KOPT-K1 (cell line): Measurements from ENCODE around the gene SLC9A2.

Experiments used
- H3K27ac ChIP-seq: fragments of 200-600 bp; sonication (generic); 2 replicates; pipeline ENCODE4 v1.5.1; 2016; ENCODE audit warnings: antibody characterized with exemption, mild to moderate bottlenecking, low read depth, low read length; ENCODE audit not compliant: poor library complexity, severe bottlenecking
- H3K36me3 ChIP-seq: fragments of 200-600 bp; sonication (generic); 2 replicates; pipeline ENCODE4 v1.5.1; 2017; ENCODE audit warnings: antibody characterized with exemption, mild to moderate bottlenecking, low read length, moderate library complexity; ENCODE audit not compliant: insufficient read depth
- H3K9me3 ChIP-seq: fragments of 200-600 bp; sonication (generic); 2 replicates; pipeline ENCODE4 v1.5.1; 2017; ENCODE audit warnings: antibody characterized with exemption, low read length, mild to moderate bottlenecking; ENCODE audit not compliant: insufficient read depth, poor library complexity, severe bottlenecking

Gene SLC9A2

GRCh38 chr2:102603904-102604303, 15.4 kb upstream of the SLC9A2 start:
- Histone ChIP-seq H3K36me3 (no peaks in the 10 kb centered on the region), H3K27ac (no peak overlapping the region), H3K9me3 (peaks cover 4% of the 10 kb centered on the region)

- no peak overlapping the region for H3K27ac ChIP-seq
Measured at GRCh38 chr2:102604769-102605168, 14.6 kb upstream of the SLC9A2 start.

GRCh38 chr2:102606353-102606752, 13.0 kb upstream of the SLC9A2 start:
- Histone ChIP-seq H3K36me3 (no peaks in the 10 kb centered on the region), H3K9me3 (peaks cover 1% of the 10 kb centered on the region), H3K27ac (no peak overlapping the region)

More at GRCh38 chr2:102604769-102605168, 14.6 kb upstream of the SLC9A2 start:
- Histone ChIP-seq H3K36me3 (no peaks in the 10 kb centered on the region), H3K9me3 (peaks cover 4% of the 10 kb centered on the region)

GRCh38 chr2:102615620-102616436, 3.5 kb upstream of the SLC9A2 start:
- Histone ChIP-seq H3K9me3 (no peaks in the 10 kb centered on the region), H3K36me3 (no peaks in the 10 kb centered on the region), H3K27ac (no peak overlapping the region)

- no peak overlapping the region for H3K27ac ChIP-seq
- H3K36me3 ChIP-seq = no peaks in the 10 kb centered on the region
Measured at GRCh38 chr2:102618452-102619413, 620 bp upstream of the SLC9A2 start.

GRCh38 chr2:102620332-102620731, 979 bp downstream of the SLC9A2 start:
- Histone ChIP-seq H3K36me3 (no peaks in the 10 kb centered on the region), H3K27ac (no peak overlapping the region), H3K9me3 (no peaks in the 10 kb centered on the region)

More at GRCh38 chr2:102618452-102619413, 620 bp upstream of the SLC9A2 start:
- H3K9me3 ChIP-seq = no peaks in the 10 kb centered on the region

GRCh38 chr2:102621630-102622029, 2.3 kb downstream of the SLC9A2 start:
- Histone ChIP-seq H3K27ac (no peak overlapping the region), H3K9me3 (no peaks in the 10 kb centered on the region), H3K36me3 (no peaks in the 10 kb centered on the region)

DNA sequence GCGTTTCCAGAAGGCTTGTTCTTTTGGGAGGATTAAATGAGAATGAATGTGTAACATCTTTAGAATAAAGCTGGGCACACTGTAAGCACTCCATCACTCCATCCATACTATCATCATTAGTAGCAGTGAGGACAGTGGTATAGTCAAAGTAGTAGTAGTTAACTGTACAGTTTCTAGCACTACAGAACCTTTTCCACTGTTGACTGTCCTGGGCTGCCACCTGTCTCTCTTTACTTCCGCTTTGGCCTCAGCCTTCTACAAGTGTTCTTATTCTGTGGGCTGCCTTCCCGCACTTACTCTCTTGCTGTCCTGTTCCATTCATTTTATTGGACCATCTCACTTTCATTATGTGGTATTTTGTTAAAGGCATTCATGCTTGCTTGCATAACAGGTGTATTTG, 3.3 kb downstream of the SLC9A2 start:
- Histone ChIP-seq H3K9me3 (no peaks in the 10 kb centered on the region), H3K27ac (no peak overlapping the region), H3K36me3 (no peaks in the 10 kb centered on the region)

GRCh38 chr2:102630458-102630857, 11.1 kb downstream of the SLC9A2 start:
- Histone ChIP-seq H3K27ac (no peak overlapping the region), H3K9me3 (no peaks in the 10 kb centered on the region), H3K36me3 (no peaks in the 10 kb centered on the region)

DNA sequence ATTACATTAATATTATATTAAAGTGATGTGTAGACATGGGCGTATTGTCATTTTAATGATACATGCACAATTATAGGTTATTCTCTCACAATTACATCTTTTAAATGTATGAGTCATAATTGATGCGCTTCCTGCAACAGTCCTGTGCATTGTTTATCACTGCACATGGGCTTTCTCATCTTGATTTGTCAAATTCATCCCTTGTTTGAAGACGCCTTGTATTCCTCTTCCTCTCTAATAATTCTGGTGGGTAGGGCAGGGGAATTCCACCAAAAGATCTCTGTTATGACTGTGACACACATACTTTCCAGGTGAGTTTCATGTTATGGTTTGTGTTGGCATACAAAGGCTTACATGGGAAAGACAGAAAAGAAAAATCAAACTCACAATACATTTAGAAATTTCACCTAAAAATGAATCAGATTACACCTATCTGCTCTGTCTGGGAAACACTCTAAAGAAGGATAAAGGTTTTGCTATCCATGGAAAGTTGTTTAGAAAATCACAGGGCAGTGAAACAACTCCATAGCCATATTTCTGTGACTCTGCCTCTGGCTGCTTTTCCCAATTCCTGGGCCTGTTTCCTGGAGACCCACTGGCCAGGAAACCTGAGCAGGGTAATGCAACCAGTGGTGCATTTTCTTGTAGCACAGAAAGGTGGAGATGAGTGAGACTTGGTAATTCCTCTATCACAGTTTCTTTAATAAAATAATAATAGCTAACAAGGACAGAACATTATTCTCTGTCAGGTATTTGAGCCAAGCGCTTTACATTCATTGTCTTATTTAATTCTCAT, 13.2 kb downstream of the SLC9A2 start:
- Histone ChIP-seq H3K9me3 (no peaks in the 10 kb centered on the region), H3K27ac (no peak overlapping the region), H3K36me3 (no peaks in the 10 kb centered on the region)

- H3K27ac ChIP-seq = no peak overlapping the region
- H3K9me3 ChIP-seq = no peaks in the 10 kb centered on the region
- H3K36me3 ChIP-seq = no peaks in the 10 kb centered on the region
Measured at GRCh38 chr2:102634831-102635241, 15.5 kb downstream of the SLC9A2 start.

- Histone ChIP-seq H3K9me3 (no peaks in the 10 kb centered on the region), H3K36me3 (no peaks in the 10 kb centered on the region), H3K27ac (no peak overlapping the region)
Measured at GRCh38 chr2:102635317-102635716, 16.0 kb downstream of the SLC9A2 start.

GRCh38 chr2:102636283-102636907, 17.0 kb downstream of the SLC9A2 start:
- no peaks in the 10 kb centered on the region for H3K9me3 ChIP-seq
- H3K27ac ChIP-seq = no peak overlapping the region
- H3K36me3 ChIP-seq = no peaks in the 10 kb centered on the region

DNA sequence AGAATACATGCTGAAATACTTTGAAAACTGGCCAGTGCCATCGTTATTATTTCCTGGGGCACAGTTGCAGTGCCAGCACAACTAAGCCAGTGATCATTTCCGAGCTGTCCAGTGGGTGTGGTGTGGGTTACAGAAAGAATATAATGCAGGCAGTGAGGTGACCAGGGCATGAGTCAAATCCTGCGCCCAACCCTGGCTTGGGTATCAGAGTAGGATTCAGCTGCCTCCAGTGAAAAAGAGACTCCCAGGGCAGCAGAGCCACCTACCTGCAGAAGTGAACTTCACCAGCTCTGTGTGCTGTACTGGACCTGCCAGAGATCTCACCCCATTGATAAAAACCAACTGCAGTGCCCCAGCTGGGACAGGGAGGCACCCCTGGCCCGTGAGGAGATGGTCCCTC, 18.0 kb downstream of the SLC9A2 start:
- Histone ChIP-seq H3K27ac (no peak overlapping the region), H3K36me3 (no peaks in the 10 kb centered on the region), H3K9me3 (no peaks in the 10 kb centered on the region)
